Measurements from ENCODE around the gene ZHX3.

DNA sequence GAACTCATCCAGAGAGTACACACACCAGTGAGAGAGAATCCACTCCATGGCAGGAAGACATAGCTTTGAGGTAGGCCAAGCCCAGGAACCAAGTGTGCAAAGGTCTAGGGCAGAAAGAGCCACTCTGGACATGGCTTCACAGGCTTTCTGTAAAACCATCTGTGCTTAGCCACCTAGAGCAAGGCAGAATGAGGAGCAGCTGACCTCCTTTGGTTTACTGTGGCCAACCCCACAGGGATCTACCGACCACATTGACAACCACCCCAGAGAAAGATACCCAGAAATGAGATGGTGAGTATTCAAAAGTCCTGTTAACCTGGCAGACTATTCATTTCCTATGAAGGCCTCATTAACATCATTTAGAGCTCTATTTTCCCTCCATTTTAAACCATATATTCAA, 10.5 kb downstream of the ZHX3 start:
- TF ChIP-seq POLR2A (IDR thresholded peaks at IDR 0.05) = no peak
- TF ChIP-seq, protein P1, sequence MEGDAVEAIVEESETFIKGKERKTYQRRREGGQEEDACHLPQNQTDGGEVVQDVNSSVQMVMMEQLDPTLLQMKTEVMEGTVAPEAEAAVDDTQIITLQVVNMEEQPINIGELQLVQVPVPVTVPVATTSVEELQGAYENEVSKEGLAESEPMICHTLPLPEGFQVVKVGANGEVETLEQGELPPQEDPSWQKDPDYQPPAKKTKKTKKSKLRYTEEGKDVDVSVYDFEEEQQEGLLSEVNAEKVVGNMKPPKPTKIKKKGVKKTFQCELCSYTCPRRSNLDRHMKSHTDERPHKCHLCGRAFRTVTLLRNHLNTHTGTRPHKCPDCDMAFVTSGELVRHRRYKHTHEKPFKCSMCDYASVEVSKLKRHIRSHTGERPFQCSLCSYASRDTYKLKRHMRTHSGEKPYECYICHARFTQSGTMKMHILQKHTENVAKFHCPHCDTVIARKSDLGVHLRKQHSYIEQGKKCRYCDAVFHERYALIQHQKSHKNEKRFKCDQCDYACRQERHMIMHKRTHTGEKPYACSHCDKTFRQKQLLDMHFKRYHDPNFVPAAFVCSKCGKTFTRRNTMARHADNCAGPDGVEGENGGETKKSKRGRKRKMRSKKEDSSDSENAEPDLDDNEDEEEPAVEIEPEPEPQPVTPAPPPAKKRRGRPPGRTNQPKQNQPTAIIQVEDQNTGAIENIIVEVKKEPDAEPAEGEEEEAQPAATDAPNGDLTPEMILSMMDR (IDR thresholded peaks at IDR 0.05) = no peak
